ENCODE results near the gene ALDH3A1. TPM values are rescaled to one million over a fixed set of nuclear protein-coding genes. Genes with fewer than 3 reads are reported as not detected.

ALDH3A1 gene
- total RNA-seq, 1 donor from 2014 or later = 0.84 TPM

DNA sequence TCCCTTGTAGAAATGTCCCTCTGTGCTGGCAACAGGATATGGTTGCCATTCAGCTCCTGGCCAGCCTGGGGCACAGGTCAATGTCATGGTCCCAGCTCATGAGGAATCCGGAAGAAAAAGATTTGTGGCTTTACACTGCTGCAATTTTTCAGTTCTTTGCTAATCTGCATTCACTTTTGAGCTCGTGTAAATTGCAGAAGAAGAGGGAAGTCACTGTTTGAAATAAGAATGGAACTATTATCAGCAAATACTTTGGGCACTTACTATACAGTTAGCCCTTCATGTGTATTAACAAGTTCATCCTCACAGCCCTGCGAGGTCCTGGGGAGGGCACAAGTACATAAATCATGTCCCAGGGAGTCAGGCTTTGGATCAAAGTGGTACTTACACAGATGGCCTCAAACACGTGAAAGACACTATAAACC, 45.9 kb downstream of the ALDH3A1 start:
- no peak for DNase-seq (ENCODE audit: low read depth)
- Histone ChIP-seq H3K27me3 (ENCODE audit: control insufficient read depth, insufficient read depth, low read length) (no peaks in the 10 kb centered on the region), H3K4me3 (ENCODE audit: low read depth, low read length) (no peak overlapping the region), H3K36me3 (ENCODE audit: control insufficient read depth, insufficient read depth, low read length) (no peaks in the 10 kb centered on the region)
- TF ChIP-seq, protein P1, sequence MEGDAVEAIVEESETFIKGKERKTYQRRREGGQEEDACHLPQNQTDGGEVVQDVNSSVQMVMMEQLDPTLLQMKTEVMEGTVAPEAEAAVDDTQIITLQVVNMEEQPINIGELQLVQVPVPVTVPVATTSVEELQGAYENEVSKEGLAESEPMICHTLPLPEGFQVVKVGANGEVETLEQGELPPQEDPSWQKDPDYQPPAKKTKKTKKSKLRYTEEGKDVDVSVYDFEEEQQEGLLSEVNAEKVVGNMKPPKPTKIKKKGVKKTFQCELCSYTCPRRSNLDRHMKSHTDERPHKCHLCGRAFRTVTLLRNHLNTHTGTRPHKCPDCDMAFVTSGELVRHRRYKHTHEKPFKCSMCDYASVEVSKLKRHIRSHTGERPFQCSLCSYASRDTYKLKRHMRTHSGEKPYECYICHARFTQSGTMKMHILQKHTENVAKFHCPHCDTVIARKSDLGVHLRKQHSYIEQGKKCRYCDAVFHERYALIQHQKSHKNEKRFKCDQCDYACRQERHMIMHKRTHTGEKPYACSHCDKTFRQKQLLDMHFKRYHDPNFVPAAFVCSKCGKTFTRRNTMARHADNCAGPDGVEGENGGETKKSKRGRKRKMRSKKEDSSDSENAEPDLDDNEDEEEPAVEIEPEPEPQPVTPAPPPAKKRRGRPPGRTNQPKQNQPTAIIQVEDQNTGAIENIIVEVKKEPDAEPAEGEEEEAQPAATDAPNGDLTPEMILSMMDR (IDR thresholded peaks at IDR 0.05; ENCODE audit: insufficient read depth, low read length, poor library complexity, severe bottlenecking) = no peak

Other genes with a start within 250 kb of the ALDH3A1 start
- gene SLC47A1, start 214.4 kb downstream of the ALDH3A1 start, total RNA-seq = 1.0 and 3.9 TPM in 2 replicates
- gene ALDH3A2, start 99.5 kb downstream of the ALDH3A1 start, total RNA-seq = 20.9 and 26.4 TPM in 2 replicates
- gene SLC47A2, start 31.7 kb downstream of the ALDH3A1 start, total RNA-seq = not detected in 2 replicates
- 17.7 and 24.5 TPM in 2 replicates for gene ULK2, start 119.6 kb upstream of the ALDH3A1 start, total RNA-seq
- 14.9 and 18.1 TPM in 2 replicates for gene AKAP10, start 229.5 kb upstream of the ALDH3A1 start, total RNA-seq